ENCODE results near the gene NRTN. TPM values are rescaled to one million over a fixed set of nuclear protein-coding genes. Genes with fewer than 3 reads are reported as not detected.

NRTN gene
- total RNA-seq, 1 experiment from 2014 or later = 4.6 TPM

DNA sequence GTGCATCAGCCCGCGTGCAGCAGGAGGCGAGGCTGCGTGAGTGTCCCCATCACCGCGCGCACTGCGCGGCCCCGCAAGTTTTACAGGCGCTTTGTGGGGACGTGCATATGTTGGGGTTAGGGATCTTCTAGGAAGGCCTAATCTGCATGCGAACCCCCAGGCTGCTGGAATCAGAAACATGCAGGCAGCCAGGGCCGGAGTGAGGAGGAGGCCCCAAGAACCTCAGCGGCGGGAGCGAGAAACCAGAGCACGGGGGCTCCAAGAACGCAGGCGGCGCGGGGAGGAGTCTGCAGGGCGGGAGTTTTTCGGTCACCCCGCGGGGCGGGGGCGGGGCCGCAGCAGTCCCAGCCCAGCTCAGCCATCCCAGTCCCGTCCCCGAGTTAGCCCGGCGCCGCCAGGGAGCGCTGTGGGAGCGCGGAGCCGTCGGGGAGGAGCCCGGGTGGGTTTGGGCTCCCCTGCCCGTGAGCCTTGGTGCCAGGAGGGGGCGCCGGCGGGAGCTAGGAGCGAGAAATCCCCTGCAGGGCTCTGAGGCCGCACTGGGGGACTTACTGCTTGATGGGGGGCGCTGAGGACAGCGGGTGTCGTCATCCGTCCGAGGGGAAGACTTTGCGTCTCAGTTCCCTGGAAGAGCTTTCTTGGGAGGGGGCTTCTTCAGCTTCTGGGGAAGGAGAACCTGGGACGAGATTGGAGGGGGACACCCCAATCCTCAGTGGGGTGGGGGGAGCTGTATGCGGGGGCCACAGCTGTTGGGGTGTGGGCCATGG lies 933 bp upstream of the NRTN start:
- Histone ChIP-seq H4K5ac (ENCODE audit: insufficient read length, low read depth, low read length) (no peak overlapping the region), H3T11ph (ENCODE audit: low read length) (no peak overlapping the region), H2BK5ac (ENCODE audit: insufficient read length, low read length) (no peak overlapping the region), H3K4me2 (ENCODE audit: insufficient read depth, insufficient read length, low read length) (peak overlapping the region; percentile 31), H3K9ac (ENCODE audit: extremely low read depth, insufficient read length, low read length) (no peak overlapping the region), H3K4ac (ENCODE audit: low read depth, low read length) (no peak overlapping the region), H4K8ac (replicated peaks; ENCODE audit: insufficient read length, low read depth, low read length) (no peak overlapping the region), H3K23ac (ENCODE audit: insufficient read length, low read depth, low read length) (no peak overlapping the region), H3K9me3 (ENCODE audit: control insufficient read depth, low read depth, low read length) (no peaks in the 10 kb centered on the region), H3K79me1 (ENCODE audit: insufficient read depth, low read depth, low read length, poor library complexity, severe bottlenecking) (no peaks in the 10 kb centered on the region), H2BK120ac (ENCODE audit: low read depth, low read length, poor library complexity, severe bottlenecking) (no peak overlapping the region), H2BK15ac (ENCODE audit: low read depth, low read length) (no peak overlapping the region), H2AFZ (ENCODE audit: low read length) (no peak overlapping the region), H3K56ac (ENCODE audit: insufficient read length, low read depth, low read length) (no peak overlapping the region), H3K23me2 (ENCODE audit: insufficient read length, low read depth, low read length, poor library complexity, severe bottlenecking) (peaks cover 6% of the 10 kb centered on the region), H3K27ac (ENCODE audit: insufficient read length, low read depth, low read length) (no peak overlapping the region), H3K18ac (ENCODE audit: insufficient read length, low read depth, low read length) (peak overlapping the region; percentile 47), H3K79me2 (ENCODE audit: insufficient read depth, low read length) (no peaks in the 10 kb centered on the region), H4K91ac (ENCODE audit: insufficient read length, low read depth, low read length) (no peak overlapping the region), H3K4me1 (ENCODE audit: insufficient read depth, low read length) (no peaks in the 10 kb centered on the region), H2BK20ac (ENCODE audit: low read depth, low read length, poor library complexity, severe bottlenecking) (no peak overlapping the region), H2BK12ac (ENCODE audit: insufficient read length, low read depth, low read length) (no peak overlapping the region), H3K14ac (ENCODE audit: insufficient read depth, low read length) (no peak overlapping the region), H4K20me1 (ENCODE audit: control insufficient read depth, insufficient read depth, insufficient read length) (no peaks in the 10 kb centered on the region), H3K27me3 (ENCODE audit: insufficient read depth, low read length) (no peaks in the 10 kb centered on the region; the same call in 1 of the 2 replicates), H2AK5ac (ENCODE audit: insufficient read length, low read length) (no peak overlapping the region)
- DNase-seq = peak; percentile 97
- H3K27me3 Mint-ChIP-seq (ENCODE audit: low read depth) = peaks cover 50% of the 10 kb centered on the region
- peaks cover 0 to 4% of the 10 kb centered on the region in 2 experiments; a peak in 3 of 5 replicates for H3K9me3 Mint-ChIP-seq
- H3K4me1 Mint-ChIP-seq = peaks cover 16 to 30% of the 10 kb centered on the region in 2 experiments
- H3K4me3 Mint-ChIP-seq = peak overlapping the region; percentile 62 to 81
- TF ChIP-seq, protein P1, sequence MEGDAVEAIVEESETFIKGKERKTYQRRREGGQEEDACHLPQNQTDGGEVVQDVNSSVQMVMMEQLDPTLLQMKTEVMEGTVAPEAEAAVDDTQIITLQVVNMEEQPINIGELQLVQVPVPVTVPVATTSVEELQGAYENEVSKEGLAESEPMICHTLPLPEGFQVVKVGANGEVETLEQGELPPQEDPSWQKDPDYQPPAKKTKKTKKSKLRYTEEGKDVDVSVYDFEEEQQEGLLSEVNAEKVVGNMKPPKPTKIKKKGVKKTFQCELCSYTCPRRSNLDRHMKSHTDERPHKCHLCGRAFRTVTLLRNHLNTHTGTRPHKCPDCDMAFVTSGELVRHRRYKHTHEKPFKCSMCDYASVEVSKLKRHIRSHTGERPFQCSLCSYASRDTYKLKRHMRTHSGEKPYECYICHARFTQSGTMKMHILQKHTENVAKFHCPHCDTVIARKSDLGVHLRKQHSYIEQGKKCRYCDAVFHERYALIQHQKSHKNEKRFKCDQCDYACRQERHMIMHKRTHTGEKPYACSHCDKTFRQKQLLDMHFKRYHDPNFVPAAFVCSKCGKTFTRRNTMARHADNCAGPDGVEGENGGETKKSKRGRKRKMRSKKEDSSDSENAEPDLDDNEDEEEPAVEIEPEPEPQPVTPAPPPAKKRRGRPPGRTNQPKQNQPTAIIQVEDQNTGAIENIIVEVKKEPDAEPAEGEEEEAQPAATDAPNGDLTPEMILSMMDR (conservative IDR thresholded peaks at IDR 0.05) = peak; percentile 99
- H3K36me3 Mint-ChIP-seq (ENCODE audit: insufficient read depth in 1 of 3, low read depth in 3 of 3) = peaks cover 0 to 4% (median 0%) of the 10 kb centered on the region in 3 experiments; a peak in 2 of 7 replicates
- H3K27ac Mint-ChIP-seq = peak overlapping the region in 1 of 3 experiments; percentile 89; a peak in 2 of 7 replicates
- no CpG with 5 or more reads among the region's 54 CpGs for WGBS (ENCODE audit: extremely low coverage, insufficient read length, low lambda C conversion rate)

All from H9 (cell line).